ENCODE measurements around the gene HPCAL1.

DNA sequence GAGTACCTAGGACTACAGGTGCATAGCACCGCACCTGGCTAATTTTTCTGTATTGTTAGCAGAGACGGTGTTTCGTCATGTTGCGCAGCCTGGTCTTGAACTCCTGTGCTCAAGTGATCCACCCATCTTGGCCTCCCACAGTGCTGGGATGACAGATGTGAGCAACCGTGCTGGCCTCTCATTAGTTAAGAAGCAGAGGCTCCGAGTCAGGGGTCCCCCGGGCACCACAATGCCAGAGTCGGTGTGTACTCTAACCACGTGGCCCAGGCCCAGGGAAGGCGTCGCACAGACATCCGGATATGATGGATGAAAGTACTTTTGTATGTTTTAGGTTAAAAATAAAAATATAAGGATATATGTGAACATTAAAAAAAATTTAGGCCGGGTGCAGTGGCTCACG, 28.3 kb upstream of the HPCAL1 start:
- TF ChIP-seq NFIC (IDR thresholded peaks at IDR 0.05) = no peak
- TF ChIP-seq, protein P1, sequence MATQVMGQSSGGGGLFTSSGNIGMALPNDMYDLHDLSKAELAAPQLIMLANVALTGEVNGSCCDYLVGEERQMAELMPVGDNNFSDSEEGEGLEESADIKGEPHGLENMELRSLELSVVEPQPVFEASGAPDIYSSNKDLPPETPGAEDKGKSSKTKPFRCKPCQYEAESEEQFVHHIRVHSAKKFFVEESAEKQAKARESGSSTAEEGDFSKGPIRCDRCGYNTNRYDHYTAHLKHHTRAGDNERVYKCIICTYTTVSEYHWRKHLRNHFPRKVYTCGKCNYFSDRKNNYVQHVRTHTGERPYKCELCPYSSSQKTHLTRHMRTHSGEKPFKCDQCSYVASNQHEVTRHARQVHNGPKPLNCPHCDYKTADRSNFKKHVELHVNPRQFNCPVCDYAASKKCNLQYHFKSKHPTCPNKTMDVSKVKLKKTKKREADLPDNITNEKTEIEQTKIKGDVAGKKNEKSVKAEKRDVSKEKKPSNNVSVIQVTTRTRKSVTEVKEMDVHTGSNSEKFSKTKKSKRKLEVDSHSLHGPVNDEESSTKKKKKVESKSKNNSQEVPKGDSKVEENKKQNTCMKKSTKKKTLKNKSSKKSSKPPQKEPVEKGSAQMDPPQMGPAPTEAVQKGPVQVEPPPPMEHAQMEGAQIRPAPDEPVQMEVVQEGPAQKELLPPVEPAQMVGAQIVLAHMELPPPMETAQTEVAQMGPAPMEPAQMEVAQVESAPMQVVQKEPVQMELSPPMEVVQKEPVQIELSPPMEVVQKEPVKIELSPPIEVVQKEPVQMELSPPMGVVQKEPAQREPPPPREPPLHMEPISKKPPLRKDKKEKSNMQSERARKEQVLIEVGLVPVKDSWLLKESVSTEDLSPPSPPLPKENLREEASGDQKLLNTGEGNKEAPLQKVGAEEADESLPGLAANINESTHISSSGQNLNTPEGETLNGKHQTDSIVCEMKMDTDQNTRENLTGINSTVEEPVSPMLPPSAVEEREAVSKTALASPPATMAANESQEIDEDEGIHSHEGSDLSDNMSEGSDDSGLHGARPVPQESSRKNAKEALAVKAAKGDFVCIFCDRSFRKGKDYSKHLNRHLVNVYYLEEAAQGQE (IDR thresholded peaks at IDR 0.05; ENCODE audit: low read depth) = no peak
- TF ChIP-seq, protein P2, sequence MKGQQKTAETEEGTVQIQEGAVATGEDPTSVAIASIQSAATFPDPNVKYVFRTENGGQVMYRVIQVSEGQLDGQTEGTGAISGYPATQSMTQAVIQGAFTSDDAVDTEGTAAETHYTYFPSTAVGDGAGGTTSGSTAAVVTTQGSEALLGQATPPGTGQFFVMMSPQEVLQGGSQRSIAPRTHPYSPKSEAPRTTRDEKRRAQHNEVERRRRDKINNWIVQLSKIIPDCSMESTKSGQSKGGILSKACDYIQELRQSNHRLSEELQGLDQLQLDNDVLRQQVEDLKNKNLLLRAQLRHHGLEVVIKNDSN (IDR thresholded peaks at IDR 0.05) = no peak
- TF ChIP-seq, protein P3, sequence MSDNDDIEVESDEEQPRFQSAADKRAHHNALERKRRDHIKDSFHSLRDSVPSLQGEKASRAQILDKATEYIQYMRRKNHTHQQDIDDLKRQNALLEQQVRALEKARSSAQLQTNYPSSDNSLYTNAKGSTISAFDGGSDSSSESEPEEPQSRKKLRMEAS (IDR thresholded peaks at IDR 0.05) = no peak
